BE2C (cell line): Measurements from ENCODE around the gene DENND1A.

Experiments
- DNase-seq: peaks from one replicate; pipeline ENCODE4 v3.0.0-alpha.2; 2020
- H3K27me3 ChIP-seq: fragments of 250-450 bp; sonication (Bioruptor Pico); 2 replicates; pipeline ENCODE4 v1.5.1; 2020; ENCODE audit warnings: mild to moderate bottlenecking
- H3K36me3 ChIP-seq: fragments of 250-450 bp; sonication (Bioruptor Pico); 2 replicates; pipeline ENCODE4 v1.5.1; 2020; ENCODE audit warnings: mild to moderate bottlenecking
- H3K4me1 ChIP-seq: fragments of 250-450 bp; sonication (Bioruptor Pico); 2 replicates; pipeline ENCODE4 v1.5.1; 2020
- H3K4me3 ChIP-seq: 2 replicates; pipeline ENCODE4 v1.5.1; 2011; ENCODE audit warnings: low read depth, low read length
- H3K9me3 ChIP-seq: fragments of 250-450 bp; sonication (Bioruptor Pico); 2 replicates; pipeline ENCODE4 v1.5.1; 2020
- TF ChIP-seq, protein P1 (sequence below): IDR thresholded peaks from 2 replicates; pipeline ENCODE4 v1.5.1; 2012; ENCODE audit warnings: mild to moderate bottlenecking, low read depth, low read length

Gene DENND1A

DNA sequence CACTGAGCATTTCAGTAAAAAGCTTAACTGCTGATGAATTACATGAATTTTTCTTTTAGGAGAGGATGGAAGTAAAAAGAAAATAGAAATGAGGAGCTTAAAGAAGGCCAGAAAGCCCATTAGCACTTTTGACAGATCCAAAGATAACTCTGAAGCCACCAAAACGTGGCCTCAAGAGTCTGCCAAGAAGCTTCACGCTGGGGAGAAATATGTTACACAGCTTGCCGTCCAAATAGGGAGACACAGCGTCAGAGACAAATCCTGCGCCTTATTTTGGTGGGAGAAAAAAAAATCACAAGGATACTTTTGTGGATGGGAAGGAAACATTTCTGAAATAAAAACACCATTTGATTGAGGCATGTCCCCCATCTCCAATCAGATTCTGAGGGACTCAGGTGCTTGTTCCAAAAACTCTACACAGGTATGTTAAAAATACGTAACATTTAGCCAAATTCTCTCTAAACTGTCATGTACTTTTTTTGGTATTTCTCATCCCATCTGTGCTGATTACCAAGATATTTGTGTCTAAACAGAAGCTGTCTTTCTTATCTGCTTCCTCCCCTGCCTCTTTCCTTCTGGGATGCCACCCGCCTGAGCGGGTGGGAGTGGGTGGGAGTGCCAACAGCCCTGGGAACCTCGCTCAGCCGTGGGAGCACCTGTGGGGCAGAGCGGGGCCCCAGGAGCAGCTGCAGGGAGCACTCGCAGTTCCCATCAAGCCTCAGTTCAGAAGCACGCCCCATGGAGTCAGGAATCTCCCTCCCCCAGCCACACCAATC is 275.5 kb downstream of the DENND1A start:
- no peaks in the 10 kb centered on the region for H3K27me3 ChIP-seq
- no peak overlapping the region for H3K4me3 ChIP-seq
- H3K4me1 ChIP-seq = peaks cover 8% of the 10 kb centered on the region; the same call in 1 of the 2 replicates
- H3K9me3 ChIP-seq = no peaks in the 10 kb centered on the region
- TF ChIP-seq, protein P1, sequence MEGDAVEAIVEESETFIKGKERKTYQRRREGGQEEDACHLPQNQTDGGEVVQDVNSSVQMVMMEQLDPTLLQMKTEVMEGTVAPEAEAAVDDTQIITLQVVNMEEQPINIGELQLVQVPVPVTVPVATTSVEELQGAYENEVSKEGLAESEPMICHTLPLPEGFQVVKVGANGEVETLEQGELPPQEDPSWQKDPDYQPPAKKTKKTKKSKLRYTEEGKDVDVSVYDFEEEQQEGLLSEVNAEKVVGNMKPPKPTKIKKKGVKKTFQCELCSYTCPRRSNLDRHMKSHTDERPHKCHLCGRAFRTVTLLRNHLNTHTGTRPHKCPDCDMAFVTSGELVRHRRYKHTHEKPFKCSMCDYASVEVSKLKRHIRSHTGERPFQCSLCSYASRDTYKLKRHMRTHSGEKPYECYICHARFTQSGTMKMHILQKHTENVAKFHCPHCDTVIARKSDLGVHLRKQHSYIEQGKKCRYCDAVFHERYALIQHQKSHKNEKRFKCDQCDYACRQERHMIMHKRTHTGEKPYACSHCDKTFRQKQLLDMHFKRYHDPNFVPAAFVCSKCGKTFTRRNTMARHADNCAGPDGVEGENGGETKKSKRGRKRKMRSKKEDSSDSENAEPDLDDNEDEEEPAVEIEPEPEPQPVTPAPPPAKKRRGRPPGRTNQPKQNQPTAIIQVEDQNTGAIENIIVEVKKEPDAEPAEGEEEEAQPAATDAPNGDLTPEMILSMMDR = no peak
- no peaks in the 10 kb centered on the region for H3K36me3 ChIP-seq
- no peak for DNase-seq

DNA sequence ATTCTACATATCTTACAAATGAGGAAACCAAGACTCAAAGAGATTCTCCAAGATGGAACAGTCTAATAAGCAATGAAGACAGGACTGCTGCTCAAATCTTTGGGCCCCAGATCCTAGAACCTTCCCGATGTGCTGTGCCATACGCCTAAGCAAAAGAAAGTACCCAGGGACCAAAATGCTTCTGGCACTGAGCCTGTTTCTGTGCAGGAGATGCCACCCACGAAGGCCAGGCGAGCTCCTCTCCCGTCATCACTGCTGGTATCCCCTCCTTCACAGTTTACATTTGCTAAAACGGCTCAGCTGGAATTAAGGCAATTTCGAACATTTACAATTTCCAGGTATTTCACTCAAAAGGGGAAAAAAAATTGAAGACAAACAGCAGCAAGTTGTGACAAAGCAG is 277.5 kb downstream of the DENND1A start:
- H3K27me3 ChIP-seq = no peaks in the 10 kb centered on the region
- H3K4me3 ChIP-seq = no peak overlapping the region
- TF ChIP-seq, protein P1 = no peak
- peaks cover 3% of the 10 kb centered on the region; the same call in 1 of the 2 replicates for H3K4me1 ChIP-seq
- no peak for DNase-seq
- H3K36me3 ChIP-seq = no peaks in the 10 kb centered on the region
- no peaks in the 10 kb centered on the region for H3K9me3 ChIP-seq

DNA sequence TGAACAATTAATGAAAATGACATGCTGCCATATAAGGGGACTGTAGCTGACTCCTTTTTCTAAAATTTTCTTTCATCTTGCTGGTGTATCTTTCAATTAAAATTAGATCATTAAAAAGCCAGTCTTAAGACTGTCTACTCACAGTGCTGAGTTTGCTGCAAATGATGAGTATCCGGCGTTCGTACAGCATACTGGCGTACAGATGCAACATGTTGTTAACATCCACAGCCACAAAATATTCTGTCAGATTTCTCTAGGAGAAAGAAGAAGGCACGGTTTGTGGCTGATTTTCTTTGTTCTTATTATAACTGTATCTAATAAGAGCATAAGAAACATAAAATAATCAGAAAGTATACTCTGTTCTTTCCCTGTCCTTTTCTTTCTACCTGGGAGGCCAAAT is 278.1 kb downstream of the DENND1A start:
- DNase-seq = no peak
- H3K9me3 ChIP-seq = no peaks in the 10 kb centered on the region
- TF ChIP-seq, protein P1 = no peak
- H3K36me3 ChIP-seq = no peaks in the 10 kb centered on the region
- no peak overlapping the region for H3K4me3 ChIP-seq
- peaks cover 3% of the 10 kb centered on the region; the same call in 1 of the 2 replicates for H3K4me1 ChIP-seq
- no peaks in the 10 kb centered on the region for H3K27me3 ChIP-seq

DNA sequence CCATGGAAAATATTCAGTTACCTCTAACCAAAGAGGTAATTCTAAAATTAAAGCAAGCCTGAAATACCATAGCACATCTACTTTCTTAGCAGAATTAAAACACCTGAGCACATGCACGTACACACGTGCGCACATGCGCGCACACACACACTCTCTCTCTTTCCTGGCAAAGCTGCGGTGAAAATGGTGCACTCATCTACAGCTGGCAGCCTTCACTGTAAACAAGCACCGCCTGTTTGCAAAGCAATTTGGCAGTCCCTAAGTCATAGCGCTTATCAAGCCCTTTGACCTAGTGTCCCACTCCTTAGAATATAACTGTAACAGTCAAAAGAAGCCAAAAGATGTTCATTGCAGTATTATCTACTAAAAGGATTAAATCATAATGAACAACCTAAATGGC is 278.7 kb downstream of the DENND1A start:
- Histone ChIP-seq H3K4me3 (no peak overlapping the region), H3K36me3 (no peaks in the 10 kb centered on the region), H3K27me3 (no peaks in the 10 kb centered on the region), H3K9me3 (no peaks in the 10 kb centered on the region), H3K4me1 (peaks cover 3% of the 10 kb centered on the region; the same call in 1 of the 2 replicates)
- DNase-seq = no peak
- TF ChIP-seq, protein P1 = no peak

DNA sequence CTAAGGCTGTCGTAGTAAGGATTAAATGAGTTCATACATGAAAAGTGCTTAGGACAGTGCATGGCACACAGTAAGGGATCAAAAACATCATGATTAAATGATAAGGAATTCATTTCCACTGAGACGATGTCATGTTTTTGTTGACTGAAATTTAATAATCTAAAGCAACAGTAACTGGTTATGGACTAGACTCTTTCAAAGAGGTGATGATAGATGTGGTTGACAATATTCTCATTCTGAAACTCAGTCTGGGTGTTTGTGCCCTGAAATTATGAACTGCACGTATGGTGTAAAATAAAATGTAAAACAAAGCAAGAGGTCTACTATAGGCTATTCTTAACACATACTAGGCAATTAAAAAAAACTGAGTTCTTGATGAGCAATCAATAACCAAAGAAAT is 280.0 kb downstream of the DENND1A start:
- DNase-seq = no peak
- Histone ChIP-seq H3K4me1 (no peaks in the 10 kb centered on the region), H3K4me3 (no peak overlapping the region), H3K9me3 (no peaks in the 10 kb centered on the region), H3K36me3 (no peaks in the 10 kb centered on the region), H3K27me3 (no peaks in the 10 kb centered on the region)
- TF ChIP-seq, protein P1 = no peak

DNA sequence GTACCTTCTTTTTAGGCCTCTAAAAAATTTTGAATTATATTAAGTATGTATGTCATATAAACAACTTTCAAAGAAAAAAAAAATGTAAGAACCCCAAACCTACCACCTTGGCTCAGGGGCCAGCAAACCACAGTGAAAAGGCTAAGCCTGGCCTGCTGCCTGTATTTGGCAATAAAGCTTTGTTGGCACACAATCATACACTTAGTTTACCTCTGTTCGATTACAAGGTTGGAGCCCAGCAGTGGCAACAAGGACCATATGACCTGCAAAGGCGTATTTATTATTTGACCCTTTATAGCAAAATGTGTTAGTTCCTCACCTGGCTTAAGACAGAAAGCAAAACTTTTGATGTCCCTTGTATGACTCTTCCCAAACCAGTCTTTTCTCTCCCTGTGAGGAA is 282.8 kb downstream of the DENND1A start:
- TF ChIP-seq, protein P1 = no peak
- DNase-seq = no peak
- Histone ChIP-seq H3K4me1 (peaks cover 5% of the 10 kb centered on the region; the same call in 1 of the 2 replicates), H3K36me3 (no peaks in the 10 kb centered on the region), H3K4me3 (no peak overlapping the region), H3K9me3 (no peaks in the 10 kb centered on the region), H3K27me3 (no peaks in the 10 kb centered on the region)
